HG03175 (cell line): ENCODE measurements around the gene LLGL1.

Experiments
- ATAC-seq: cut with Tn5 transposase; IDR thresholded peaks from one replicate; pipeline ENCODE4 v1.9.1; 2021; ENCODE audit warnings: mild to moderate bottlenecking, moderate library complexity; ENCODE audit not compliant: unreplicated experiment

The LLGL1 gene

GRCh38 chr17:18250708-18251107 lies 25.3 kb downstream of the LLGL1 start:
- no peak for ATAC-seq

- no peak for ATAC-seq
Measured at GRCh38 chr17:18251204-18251603, 25.8 kb downstream of the LLGL1 start.

DNA sequence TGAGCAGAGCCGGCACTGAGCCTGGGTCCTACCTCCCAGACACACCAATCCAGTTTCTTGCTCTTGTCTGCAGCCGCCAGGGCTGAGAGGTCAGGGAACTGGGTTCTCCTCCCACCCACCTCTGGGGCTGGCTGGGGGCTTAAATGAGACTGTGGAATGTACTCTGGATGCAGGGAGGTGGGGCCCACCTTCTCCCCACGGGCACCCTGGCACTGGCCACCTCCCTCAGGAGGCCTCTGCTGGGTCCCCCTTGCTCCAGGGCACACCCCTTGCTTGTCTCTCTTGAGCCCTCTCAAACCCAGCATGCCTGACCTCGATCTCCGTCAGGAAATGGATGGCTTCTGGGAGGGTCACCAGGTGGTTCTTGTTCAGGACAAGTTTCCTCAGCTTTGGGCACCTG lies 26.7 kb downstream of the LLGL1 start:
- ATAC-seq: no peak

- ATAC-seq: no peak
Measured at GRCh38 chr17:18253187-18253884, 27.9 kb downstream of the LLGL1 start.

- ATAC-seq: no peak
Measured at GRCh38 chr17:18253947-18254821, 28.7 kb downstream of the LLGL1 start.

- ATAC-seq: no peak
Measured at GRCh38 chr17:18254888-18255649, 29.6 kb downstream of the LLGL1 start.

DNA sequence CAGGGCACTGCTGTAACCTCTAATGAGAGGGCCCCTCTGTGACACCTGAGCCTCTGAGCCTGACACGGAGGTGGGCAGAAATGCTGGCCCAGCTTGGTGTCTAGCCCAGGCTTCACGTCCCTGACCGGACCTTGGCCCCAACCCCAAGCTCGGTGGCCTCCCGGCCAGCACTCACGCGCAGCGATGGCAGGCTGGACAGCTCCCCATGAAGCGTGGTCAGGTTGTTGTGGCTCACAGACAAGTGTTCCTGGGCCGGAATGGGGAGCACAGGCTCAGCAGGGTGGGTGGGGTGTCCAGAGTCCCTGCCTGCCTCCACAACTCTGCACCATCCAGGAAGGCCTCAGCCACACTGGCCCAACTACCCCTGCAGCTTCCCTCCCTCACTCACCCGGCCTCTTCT lies 30.9 kb downstream of the LLGL1 start:
- no peak for ATAC-seq

DNA sequence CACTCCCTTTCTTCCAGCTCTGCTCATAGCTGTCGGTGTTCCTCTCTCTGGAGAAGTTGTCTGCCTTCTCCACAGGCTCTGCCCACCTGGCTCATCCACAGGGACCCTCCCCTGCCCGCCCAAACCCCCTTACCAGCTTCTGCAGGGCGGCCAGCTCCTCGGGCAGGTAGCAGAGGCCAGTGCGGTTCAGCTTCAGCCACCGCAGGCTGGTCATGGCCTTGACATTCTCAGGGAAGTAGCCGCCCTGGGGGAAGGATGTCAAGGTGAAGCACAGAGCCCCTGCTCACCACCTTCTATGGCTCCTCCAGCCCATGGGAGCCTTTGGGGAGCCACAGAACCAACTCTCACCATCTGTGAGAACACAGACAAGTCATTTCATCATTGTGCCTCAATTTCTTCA lies 31.3 kb downstream of the LLGL1 start:
- no peak for ATAC-seq

GRCh38 chr17:18257268-18257981 lies 32.0 kb downstream of the LLGL1 start:
- ATAC-seq: no peak

- ATAC-seq: peak; percentile 34
Measured at GRCh38 chr17:18257982-18258355, 32.5 kb downstream of the LLGL1 start.

DNA sequence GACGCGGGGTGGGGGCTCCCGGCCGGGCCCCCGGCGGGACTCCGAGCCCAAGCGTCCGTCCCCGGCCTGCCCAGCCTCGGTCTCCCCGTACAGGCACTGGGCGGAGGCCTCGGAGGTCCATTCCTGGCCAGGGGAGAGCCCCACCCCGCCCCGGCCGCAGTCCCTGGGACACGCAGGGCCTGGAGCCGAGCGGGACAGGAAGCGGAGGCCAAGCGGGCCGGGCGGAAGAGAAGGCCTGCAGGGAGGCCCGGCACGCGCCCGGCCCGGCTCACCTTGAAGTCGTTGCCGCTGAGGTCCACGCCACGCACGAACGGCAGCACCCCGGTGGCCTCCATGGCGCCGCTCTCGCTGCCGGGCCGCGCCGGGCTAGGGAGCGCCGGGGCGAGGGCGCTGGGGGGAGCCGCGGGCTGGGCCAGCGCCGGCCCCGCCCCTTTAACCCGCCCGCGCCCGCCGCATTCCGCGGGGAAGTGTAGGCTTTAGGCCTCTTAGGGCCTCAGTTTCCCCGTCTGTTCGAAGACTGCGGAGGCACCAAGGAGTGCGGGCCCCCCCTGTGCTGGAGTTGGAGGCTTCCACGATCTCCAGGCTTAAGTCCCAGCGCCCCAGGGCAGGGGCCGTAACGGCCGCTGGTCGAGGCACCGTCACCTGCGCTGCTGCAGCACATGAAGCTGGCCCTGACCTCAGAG lies 33.1 kb downstream of the LLGL1 start, which contains the start of gene FLII:
Gene FLII, minus strand, starts transcription at position 383 of the 683 bp plus-strand sequence. Its CDS starts 48 bp downstream, at position 335.
- ATAC-seq: no peak

DNA sequence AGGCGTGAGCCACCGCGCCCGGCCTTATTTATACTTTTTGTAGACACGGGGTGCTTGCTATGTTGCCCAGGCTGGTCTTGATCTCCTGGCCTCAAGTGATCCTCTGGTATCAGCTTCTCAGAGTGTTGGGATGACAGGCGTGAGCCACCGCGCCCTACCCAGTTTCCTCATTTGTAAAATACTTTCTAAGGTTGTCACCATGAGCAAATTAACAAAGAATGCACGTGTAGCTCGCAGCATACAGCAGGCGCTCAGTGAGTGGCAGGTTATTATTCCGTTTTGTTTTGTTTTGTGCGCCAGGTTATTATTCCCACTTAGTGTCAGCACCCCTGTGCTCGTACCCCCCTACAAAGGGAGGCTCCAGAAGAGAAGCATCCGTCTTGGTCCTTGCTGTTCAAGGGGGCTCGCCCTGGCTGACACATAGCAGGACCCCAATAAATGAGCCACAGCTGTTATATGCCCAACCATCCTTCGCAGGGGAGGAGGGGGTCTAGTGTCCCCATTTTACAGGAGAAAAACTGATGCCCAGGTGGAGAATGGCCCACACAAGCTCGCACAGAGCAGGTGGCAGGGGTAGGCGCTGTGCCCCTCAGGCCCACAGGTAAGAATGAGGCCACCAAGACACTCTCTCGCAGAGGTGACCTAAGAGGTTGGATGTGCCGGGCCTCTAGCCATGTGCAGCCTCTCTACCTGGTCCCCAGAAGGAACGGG lies 34.3 kb downstream of the LLGL1 start:
- ATAC-seq: no peak

DNA sequence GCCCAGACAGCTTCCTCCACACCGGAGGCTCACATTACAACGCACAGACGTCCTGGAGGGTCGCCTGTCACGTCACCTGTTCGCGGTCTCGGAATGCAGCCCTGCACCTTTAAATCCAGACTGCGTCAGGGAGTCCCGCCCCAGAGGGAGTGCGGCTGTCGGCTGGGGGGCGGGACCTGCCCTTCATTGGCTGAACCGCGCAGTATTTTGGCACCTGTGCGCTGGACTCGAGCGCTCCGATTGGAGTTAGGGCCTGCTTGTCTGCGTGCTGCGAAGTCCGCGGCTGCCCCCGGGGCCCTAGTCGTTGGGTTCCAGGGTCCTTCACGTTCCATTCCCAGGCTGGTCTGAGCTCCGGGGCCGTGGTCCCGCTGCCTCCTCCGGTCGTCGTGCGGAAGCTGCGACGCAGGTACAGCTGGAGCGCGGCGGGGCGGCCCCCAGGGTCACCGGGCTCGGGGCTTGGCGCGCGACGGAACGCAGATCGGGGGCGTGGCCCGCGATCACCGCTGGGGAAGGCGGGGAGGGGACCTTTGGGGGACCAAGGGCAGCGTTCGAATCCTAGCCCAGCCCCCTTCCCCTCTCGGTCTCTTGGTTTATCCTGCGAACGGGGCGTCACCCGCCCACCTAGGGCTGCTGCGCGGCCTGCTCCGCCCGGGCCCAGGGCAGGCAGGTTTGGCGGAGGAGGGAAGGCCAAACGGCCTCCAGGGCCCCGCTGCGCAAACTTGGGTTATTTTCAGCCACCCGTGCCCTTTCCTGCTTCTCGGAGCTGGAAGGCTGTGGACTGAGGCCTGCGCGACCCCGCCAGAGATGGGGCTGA lies 35.1 kb downstream of the LLGL1 start, which contains the start of gene MIEF2:
Gene MIEF2, plus strand, starts transcription at position 331 of the 814 bp plus-strand sequence. CDS start 2,059 bp downstream, outside the sequence.
- peak; percentile 85 for ATAC-seq

- no peak for ATAC-seq
Measured at GRCh38 chr17:18261146-18261515, 35.7 kb downstream of the LLGL1 start.

DNA sequence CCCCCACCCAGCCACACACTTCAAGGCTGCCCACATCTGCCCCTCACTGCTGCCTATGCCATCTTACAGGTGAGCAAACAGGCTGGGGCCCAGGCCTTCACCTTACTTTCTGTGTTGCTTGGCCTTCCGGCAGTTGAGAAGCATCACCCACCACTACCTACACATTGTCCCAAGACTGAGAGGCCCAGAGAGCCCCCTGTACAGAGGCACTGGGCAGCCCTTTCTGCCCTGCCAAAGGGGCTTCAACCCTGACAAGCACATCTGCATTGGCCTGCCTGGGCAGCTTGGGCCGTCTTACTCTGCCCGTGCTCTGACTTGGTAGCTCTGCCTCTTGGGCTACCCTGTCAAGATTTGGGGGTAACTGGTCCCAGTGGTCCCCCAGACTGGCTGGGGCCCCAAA lies 36.2 kb downstream of the LLGL1 start:
- no peak for ATAC-seq

GRCh38 chr17:18262111-18262510 lies 36.7 kb downstream of the LLGL1 start:
- no peak for ATAC-seq

- ATAC-seq: no peak
Measured at GRCh38 chr17:18262641-18263040, 37.2 kb downstream of the LLGL1 start.

DNA sequence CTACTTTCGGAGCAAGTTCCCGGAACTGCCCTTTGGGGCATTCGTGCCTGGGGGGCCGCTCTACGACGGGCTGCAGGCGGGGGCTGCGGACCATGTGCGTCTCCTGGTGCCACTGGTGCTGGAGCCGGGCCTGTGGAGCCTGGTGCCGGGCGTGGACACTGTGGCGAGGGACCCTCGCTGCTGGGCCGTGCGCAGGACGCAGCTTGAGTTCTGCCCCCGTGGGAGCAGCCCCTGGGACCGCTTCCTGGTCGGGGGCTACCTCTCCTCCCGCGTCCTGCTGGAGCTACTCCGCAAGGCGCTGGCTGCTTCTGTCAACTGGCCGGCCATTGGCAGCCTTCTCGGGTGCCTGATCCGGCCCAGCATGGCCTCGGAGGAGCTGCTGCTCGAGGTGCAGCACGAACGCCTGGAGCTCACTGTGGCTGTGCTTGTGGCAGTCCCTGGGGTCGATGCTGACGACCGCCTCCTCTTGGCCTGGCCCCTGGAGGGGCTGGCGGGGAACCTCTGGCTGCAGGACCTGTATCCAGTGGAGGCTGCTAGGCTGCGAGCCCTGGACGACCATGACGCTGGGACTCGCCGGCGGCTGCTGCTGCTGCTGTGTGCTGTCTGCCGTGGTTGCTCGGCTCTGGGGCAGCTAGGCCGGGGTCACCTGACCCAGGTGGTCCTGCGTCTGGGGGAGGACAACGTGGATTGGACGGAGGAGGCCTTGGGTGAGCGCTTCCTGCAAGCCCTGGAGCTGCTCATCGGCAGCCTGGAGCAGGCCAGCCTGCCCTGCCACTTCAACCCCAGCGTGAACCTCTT lies 38.6 kb downstream of the LLGL1 start:
- ATAC-seq: no peak
